AG09319 (cell line): Measurements from ENCODE around the gene SMARCA4.

Experiments
- DNase-seq: peaks from one replicate; pipeline ENCODE4 v3.0.0-alpha.2; 2010; ENCODE audit warnings: low read depth; ENCODE audit errors: extremely low read depth
- CTCF ChIP-seq: IDR thresholded peaks from 2 replicates; pipeline ENCODE4 v1.5.1; 2011; ENCODE audit warnings: low read depth, mild to moderate bottlenecking, inconsistent platforms, low read length, moderate library complexity

SMARCA4 gene

GRCh38 chr19:11108746-11109145 lies 147.9 kb downstream of the SMARCA4 start:
- no peak for TF ChIP-seq CTCF
- DNase-seq = no peak

- no peak for TF ChIP-seq CTCF
These were observed 150.4 kb downstream of the SMARCA4 start for GRCh38 chr19:11111117-11111770.

GRCh38 chr19:11111771-11112144 lies 150.9 kb downstream of the SMARCA4 start:
- no peak for DNase-seq
- TF ChIP-seq CTCF = no peak

More at GRCh38 chr19:11111117-11111770, 150.4 kb downstream of the SMARCA4 start:
- no peak for DNase-seq
